Inflammatory macrophage (primary cell): ENCODE results near the gene LAIR2.

ENCODE experiments used
- DNase-seq, 2 donors: peaks; one replicate each; pipeline ENCODE4 v3.0.0-alpha.2; 2020 to 2022

Gene LAIR2

DNA sequence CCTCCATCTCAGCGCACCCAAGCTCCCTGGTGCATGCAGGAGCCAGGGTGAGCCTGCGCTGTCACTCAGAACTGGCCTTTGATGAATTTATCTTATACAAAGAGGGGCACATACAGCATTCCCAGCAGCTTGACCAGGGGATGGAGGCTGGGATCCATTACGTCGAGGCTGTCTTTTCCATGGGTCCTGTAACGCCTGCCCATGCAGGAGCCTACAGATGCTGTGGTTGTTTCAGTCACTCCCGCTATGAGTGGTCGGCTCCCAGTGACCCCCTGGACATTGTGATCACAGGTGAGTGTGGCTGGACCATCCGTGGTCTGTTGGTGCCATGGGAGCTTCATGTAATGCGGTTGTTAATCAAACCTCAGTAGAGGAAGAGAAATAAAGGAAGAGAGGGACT, 33.0 kb downstream of the LAIR2 start:
- no peak for DNase-seq

- no peak for DNase-seq
Measured at GRCh38 chr19:54536956-54537355, 34.3 kb downstream of the LAIR2 start.

DNA sequence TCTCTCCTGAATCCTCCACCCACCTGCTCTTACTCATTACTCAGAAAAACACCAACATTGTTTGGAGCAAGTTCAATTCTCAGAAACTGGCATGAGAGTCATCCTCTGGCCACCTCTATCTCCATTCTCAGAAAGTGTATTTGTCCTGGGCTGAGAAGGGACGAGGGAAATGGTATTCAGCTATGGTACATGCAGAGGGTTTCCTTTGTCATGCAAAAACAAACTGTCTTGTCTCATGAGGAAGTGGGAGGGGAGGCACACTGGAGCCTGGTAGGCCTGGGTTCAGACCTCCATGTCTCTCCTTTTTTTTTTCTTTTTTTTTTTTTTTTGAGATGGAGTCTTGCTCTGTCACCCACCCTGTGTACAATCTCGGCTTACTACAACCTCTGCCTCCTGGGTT, 39.1 kb downstream of the LAIR2 start:
- no peak for DNase-seq

GRCh38 chr19:54548806-54549205, 46.2 kb downstream of the LAIR2 start:
- no peak for DNase-seq

DNA sequence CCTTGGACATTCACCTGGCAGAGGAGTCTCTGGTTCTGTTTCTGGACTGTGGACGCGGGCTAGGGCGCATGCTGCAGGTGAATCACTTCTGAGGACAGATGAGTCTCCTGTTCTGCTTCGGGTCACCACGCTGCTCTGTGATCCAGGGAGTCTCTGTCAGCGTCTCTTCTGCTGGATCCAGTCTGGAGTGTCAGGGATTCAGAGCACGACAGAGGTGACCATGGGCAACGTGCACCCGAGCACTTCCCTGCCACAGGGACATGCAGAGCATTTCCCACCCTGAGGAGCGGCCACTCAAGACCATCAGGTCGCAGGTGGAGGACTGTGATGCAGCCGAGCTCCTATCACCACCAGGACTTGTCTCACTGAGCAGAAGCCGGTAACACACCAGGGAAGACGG, 46.6 kb downstream of the LAIR2 start:
- DNase-seq = no peak

DNA sequence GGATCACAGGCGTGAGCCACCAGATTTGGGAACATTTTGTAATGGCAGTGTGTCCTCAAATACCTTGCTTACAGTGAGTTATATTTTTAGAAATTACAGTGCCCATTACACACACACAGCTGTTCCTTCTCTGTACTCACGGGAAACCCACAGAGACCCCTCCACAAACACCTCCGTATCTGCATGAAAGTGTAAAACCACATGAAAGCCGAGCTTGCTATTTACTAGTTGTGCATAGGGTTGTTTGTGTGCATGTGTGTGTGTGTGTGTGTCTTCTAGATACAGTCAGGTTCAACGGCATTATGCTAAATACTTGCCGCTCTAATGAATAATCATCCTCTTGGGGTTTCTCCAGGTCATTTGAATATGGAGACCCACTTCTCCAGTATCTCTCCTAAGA, 48.7 kb downstream of the LAIR2 start:
- no peak for DNase-seq

GRCh38 chr19:54551950-54552912, 49.6 kb downstream of the LAIR2 start:
- DNase-seq = peak; percentile 32 to 54

GRCh38 chr19:54552913-54553310, 50.3 kb downstream of the LAIR2 start:
- no peak for DNase-seq

DNA sequence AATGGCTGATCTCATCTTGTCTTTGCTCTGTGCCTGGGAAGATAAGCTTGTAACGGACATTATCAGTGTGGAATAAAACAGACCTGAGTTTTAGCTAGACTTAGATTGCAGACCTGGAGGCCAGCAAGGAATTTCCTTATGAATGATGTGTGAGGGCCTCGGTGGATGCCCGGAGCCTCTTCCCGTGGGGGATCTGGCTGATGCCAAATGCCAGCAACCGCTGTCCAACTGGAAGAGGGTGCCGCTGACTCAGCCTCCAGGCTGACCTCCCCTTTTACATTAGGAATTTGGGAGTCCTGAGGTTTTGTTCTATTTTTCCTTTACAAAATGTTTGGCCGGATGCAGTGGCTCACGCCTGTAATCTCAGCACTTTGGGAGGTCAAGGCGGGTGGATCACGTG, 51.4 kb downstream of the LAIR2 start:
- no peak for DNase-seq

DNA sequence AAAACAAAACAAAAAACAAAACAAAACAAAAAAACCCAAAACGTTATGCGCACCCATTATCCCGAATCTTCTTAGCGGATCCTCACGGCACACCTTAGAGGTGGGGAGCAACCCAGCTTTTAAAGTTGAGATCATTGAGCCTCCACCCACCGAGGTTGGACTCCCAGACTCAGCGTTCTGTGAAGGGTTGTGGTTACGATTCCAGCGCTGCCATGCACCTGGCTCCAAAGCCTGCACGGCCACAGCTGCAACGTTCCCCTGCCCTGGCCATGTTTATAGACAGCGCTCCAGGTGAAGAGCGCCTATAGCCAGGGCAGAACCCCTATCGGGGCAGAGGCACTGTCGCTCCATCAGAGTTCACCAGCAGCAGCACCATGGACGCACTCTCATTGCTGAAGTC, 52.3 kb downstream of the LAIR2 start:
- no peak for DNase-seq

DNA sequence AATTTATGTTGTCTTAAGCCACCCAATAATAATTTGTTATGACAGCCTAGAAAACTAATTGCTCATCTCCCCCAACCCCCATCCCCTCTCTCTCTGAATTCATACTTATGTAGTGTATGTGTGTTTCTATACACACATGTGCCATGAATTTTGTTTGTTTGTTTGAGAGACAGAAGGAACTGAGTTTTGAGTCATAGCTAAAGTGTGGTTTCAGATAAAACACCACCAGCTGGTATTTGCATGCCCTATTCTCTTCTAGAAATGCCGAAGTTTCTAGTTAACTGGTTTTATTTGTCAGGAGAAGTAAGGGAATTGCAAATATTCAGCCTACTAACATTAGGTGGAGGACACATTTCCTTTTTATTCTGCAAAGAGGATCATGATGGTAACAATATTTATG, 53.6 kb downstream of the LAIR2 start:
- DNase-seq = no peak

DNA sequence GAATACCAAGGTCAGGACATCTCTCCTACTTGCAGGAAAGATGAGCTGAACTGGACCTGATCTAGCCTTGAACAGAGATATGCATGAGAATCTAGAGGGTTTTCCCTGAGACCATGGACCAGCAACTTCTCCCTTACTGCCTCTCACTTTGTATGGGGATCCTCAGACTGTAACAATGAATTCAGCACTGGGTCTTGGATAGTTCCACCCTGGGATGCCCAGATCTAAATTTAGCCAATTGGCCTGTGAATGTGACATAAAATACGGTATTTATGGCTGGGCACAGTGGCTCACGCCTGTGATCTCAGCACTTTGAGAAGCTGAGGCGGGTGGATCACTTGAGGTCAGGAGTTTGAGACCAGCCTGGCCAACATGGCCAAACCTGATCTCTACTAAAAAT, 55.7 kb downstream of the LAIR2 start:
- no peak for DNase-seq
